H1 (cell line): ENCODE data around the gene IL32. TPM values are rescaled to one million over a fixed set of nuclear protein-coding genes. Genes with fewer than 3 reads are reported as not detected.

Experiments used
- CTCF ChIA-PET: fragments of 300-600 bp; sonication (Branson Sonifier 250); formaldehyde crosslinking; loops from one replicate; lab custom pipeline; 2021; ENCODE audit not compliant: partially characterized antibody; lab: Charles Lee
- POLR2A ChIA-PET: fragments of 300-600 bp; sonication (Branson Sonifier 250); formaldehyde crosslinking; loops from one replicate; lab custom pipeline; 2021; ENCODE audit warnings: inconsistent platforms; ENCODE audit not compliant: partially characterized antibody; lab: Charles Lee
- DNase-seq, 2 experiments: peaks; one replicate each; pipeline versions ENCODE4 v3.0.0 to v3.0.0-alpha.2; 2010 to 2022; ENCODE audit warnings: low spot score in 2 of 2, low read depth in 1 of 2, mixed read lengths in 1 of 2
- FAIRE-seq: peaks from 2 replicates; lab custom pipeline; 2011; peaks lifted over from hg19 to GRCh38; lab: Jason Lieb, UNC
- H2AFZ ChIP-seq: 2 replicates; pipeline ENCODE4 v1.8.1; 2012; ENCODE audit warnings: low read length, inconsistent platforms
- H2AK5ac ChIP-seq: 2 replicates; pipeline ENCODE4 v1.6.1; 2013; ENCODE audit warnings: low read depth, low read length
- H2BK120ac ChIP-seq: replicated peaks from 2 replicates; pipeline ENCODE3; 2013; ENCODE audit warnings: low read depth, low read length, inconsistent platforms
- H2BK12ac ChIP-seq: 2 replicates; pipeline ENCODE4 v1.6.1; 2013; ENCODE audit warnings: low read depth, low read length
- H2BK15ac ChIP-seq: 2 replicates; pipeline ENCODE4 v1.6.1; 2013; ENCODE audit warnings: low read length
- H2BK20ac ChIP-seq: 2 replicates; pipeline ENCODE4 v1.6.1; 2013; ENCODE audit warnings: low read length
- H2BK5ac ChIP-seq: 2 replicates; pipeline ENCODE4 v1.6.1; 2013; ENCODE audit warnings: low read depth, low read length
- H3K14ac ChIP-seq: 2 replicates; pipeline ENCODE4 v1.6.1; 2013; ENCODE audit warnings: inconsistent platforms; ENCODE audit not compliant: insufficient read length
- H3K18ac ChIP-seq: 2 replicates; pipeline ENCODE4 v1.6.1; 2013; ENCODE audit warnings: low read length; ENCODE audit errors: extremely low read depth
- H3K23ac ChIP-seq: 2 replicates; pipeline ENCODE4 v1.6.1; 2013; ENCODE audit warnings: inconsistent platforms; ENCODE audit not compliant: insufficient read length
- H3K23me2 ChIP-seq: 2 replicates; pipeline ENCODE4 v1.6.1; 2013; ENCODE audit warnings: low read depth, low read length
- H3K27ac ChIP-seq: 2 replicates; pipeline ENCODE4 v1.6.1; 2011; ENCODE audit warnings: low read depth, low read length, inconsistent platforms
- H3K27me3 ChIP-seq, 4 experiments: replicated peaks in 1 of 4; 1 replicate in 1 of 4; 2 replicates in 3 of 4; pipeline versions ENCODE4 v1.6.1 to v1.8.1; 2011 to 2013; ENCODE audit warnings: low read length in 3 of 4, mild to moderate bottlenecking in 3 of 4, inconsistent platforms in 2 of 4, mixed read lengths in 2 of 4, moderate library complexity in 1 of 4; ENCODE audit not compliant: control insufficient read depth in 3 of 4, insufficient read depth in 3 of 4; ENCODE audit errors: extremely low read depth in 1 of 4
- H3K36me3 ChIP-seq, 4 experiments: 2 replicates each; pipeline versions ENCODE4 v1.6.1 to v1.8.1; 2011 to 2013; ENCODE audit warnings: mild to moderate bottlenecking in 4 of 4, low read length in 3 of 4, moderate library complexity in 2 of 4, control low read depth in 1 of 4, inconsistent platforms in 1 of 4; ENCODE audit not compliant: insufficient read depth in 4 of 4, control insufficient read depth in 2 of 4
- H3K4ac ChIP-seq: replicated peaks from 2 replicates; pipeline ENCODE3; 2013; ENCODE audit warnings: low read length, low read depth, mixed read lengths, inconsistent platforms; ENCODE audit not compliant: insufficient read length
- H3K4me1 ChIP-seq, 4 experiments: replicated peaks in 1 of 4; 1 replicate in 1 of 4; 2 replicates in 3 of 4; pipeline versions ENCODE4 v1.6.1 to v1.8.1; 2011 to 2013; ENCODE audit warnings: low read length in 3 of 4, inconsistent platforms in 2 of 4, mixed read lengths in 1 of 4; ENCODE audit not compliant: insufficient read depth in 4 of 4, control insufficient read depth in 3 of 4
- H3K4me2 ChIP-seq, 2 experiments: 2 replicates each; pipeline versions ENCODE4 v1.6.1 to v1.8.1; 2011 to 2013; ENCODE audit warnings: low read depth in 2 of 2, low read length in 2 of 2, control low read depth in 1 of 2, inconsistent platforms in 1 of 2, mild to moderate bottlenecking in 1 of 2; ENCODE audit not compliant: insufficient read depth in 1 of 2
- H3K4me3 ChIP-seq, 4 experiments: fragments of 200-600, 300-600 bp in 1 of 4; sonication (generic), shearing (Covaris generic), sonication (Bioruptor Twin) in 1 of 4; 2 replicates each; pipeline versions ENCODE4 v1.5.1 to v1.8.1; 2011 to 2016; ENCODE audit warnings: low read length in 4 of 4, low read depth in 3 of 4, control low read depth in 2 of 4, inconsistent platforms in 2 of 4, mild to moderate bottlenecking in 2 of 4, mixed read lengths in 1 of 4, moderate library complexity in 1 of 4; ENCODE audit not compliant: insufficient read depth in 2 of 4; ENCODE audit errors: extremely low read depth in 1 of 4
- H3K56ac ChIP-seq: replicated peaks from 2 replicates; pipeline ENCODE3; 2013; ENCODE audit warnings: low read depth, mild to moderate bottlenecking, mixed read lengths, low read length, inconsistent platforms; ENCODE audit not compliant: insufficient read length
- H3K79me1 ChIP-seq: 2 replicates; pipeline ENCODE4 v1.6.1; 2013; ENCODE audit warnings: low read depth, low read length, control low read depth
- H3K79me2 ChIP-seq, 2 experiments: 2 replicates each; pipeline versions ENCODE4 v1.6.1 to v1.8.1; 2012 to 2013; ENCODE audit warnings: low read length in 2 of 2, mild to moderate bottlenecking in 2 of 2, inconsistent platforms in 1 of 2; ENCODE audit not compliant: insufficient read depth in 2 of 2, control insufficient read depth in 1 of 2
- H3K9ac ChIP-seq, 4 experiments: replicated peaks in 1 of 4; 1 replicate in 1 of 4; 2 replicates in 3 of 4; pipeline versions ENCODE4 v1.6.1 to v1.8.1; 2011 to 2013; ENCODE audit warnings: low read depth in 3 of 4, low read length in 3 of 4, control low read depth in 2 of 4, mild to moderate bottlenecking in 2 of 4, moderate library complexity in 2 of 4, inconsistent platforms in 1 of 4; ENCODE audit errors: extremely low read depth in 1 of 4
- H3K9me3 ChIP-seq, 2 experiments: 2 replicates each; pipeline versions ENCODE4 v1.6.1 to v1.8.1; 2012 to 2013; ENCODE audit warnings: mild to moderate bottlenecking in 2 of 2, moderate library complexity in 2 of 2, control low read depth in 1 of 2, inconsistent platforms in 1 of 2, low read depth in 1 of 2, low read length in 1 of 2, mixed read lengths in 1 of 2; ENCODE audit not compliant: insufficient read depth in 2 of 2
- H4K20me1 ChIP-seq, 2 experiments: replicated peaks in 1 of 2; 2 replicates each; pipeline versions ENCODE3 to v1.8.1; 2011 to 2013; ENCODE audit warnings: inconsistent platforms in 2 of 2, low read length in 2 of 2, mild to moderate bottlenecking in 1 of 2; ENCODE audit not compliant: insufficient read depth in 2 of 2, control insufficient read depth in 1 of 2
- H4K5ac ChIP-seq: 2 replicates; pipeline ENCODE4 v1.6.1; 2013; ENCODE audit warnings: low read length, low read depth, mixed read lengths, inconsistent platforms; ENCODE audit not compliant: insufficient read length
- H4K8ac ChIP-seq: 2 replicates; pipeline ENCODE4 v1.8.0; 2013; ENCODE audit warnings: mild to moderate bottlenecking, moderate library complexity, low read length, inconsistent platforms; ENCODE audit not compliant: insufficient read depth; ENCODE audit errors: extremely low read depth
- H4K91ac ChIP-seq: replicated peaks from 2 replicates; pipeline ENCODE3; 2013; ENCODE audit warnings: low read length, mixed read lengths, inconsistent platforms; ENCODE audit not compliant: insufficient read length
- SP4 ChIP-seq: IDR thresholded peaks from 2 replicates; pipeline ENCODE4 v1.6.1; 2012; ENCODE audit warnings: low read length, inconsistent platforms
- WGBS, 2 experiments: shearing (Covaris generic) in 1 of 2; methylation state at CpG; one replicate each; pipeline versions ENCODE4 v1.1.6 to v1.1.7; 2013 to 2015; ENCODE audit warnings: low lambda C conversion rate in 2 of 2, mixed read lengths in 2 of 2, inconsistent platforms in 1 of 2, low coverage in 1 of 2, missing lambda C conversion rate in 1 of 2; ENCODE audit not compliant: insufficient replicate concordance in 2 of 2, insufficient coverage in 1 of 2, insufficient read length in 1 of 2; ENCODE audit errors: extremely low coverage in 1 of 2, missing lambda C conversion rate in 1 of 2; 5-methylcytosine and 5-hydroxymethylcytosine counted together
- polyA plus RNA-seq, 7 experiments: library from polyadenylated mRNA; depleted of rRNA in 3 of 7; stranded (reverse) in 5 of 7; unstranded in 2 of 7; fragments of >200 nt in 5 of 7; fragments of 200-250 nt in 2 of 7; gene quantifications; 1 replicate in 5 of 7; 2 replicates in 1 of 7; 4 replicates in 1 of 7; pipeline versions ENCODE4 v1.2.1 to v1.2.3, GENCODE V29; 2011 to 2013; ENCODE audit warnings: missing spikeins in 2 of 7, mixed read lengths in 2 of 7
- total RNA-seq: library from RNA; stranded (reverse); fragmentation: NEBNext Ultra II Directional; extraction: Animal tissue kit (Norgen Biotek cat#: 25700); gene quantifications from 2 replicates; pipeline ENCODE4 v1.2.1, GENCODE V29; 2021
- TF ChIP-seq, protein P1 (sequence below): IDR thresholded peaks from 2 replicates; pipeline ENCODE4 v1.6.1; 2012; ENCODE audit warnings: inconsistent platforms

Gene IL32
- total and polyA plus RNA-seq, 2 of the 8 experiments (the other 6 are each of a cell fraction or from before 2014, with no cell fraction given), result 2.7 to 5.0 TPM

DNA sequence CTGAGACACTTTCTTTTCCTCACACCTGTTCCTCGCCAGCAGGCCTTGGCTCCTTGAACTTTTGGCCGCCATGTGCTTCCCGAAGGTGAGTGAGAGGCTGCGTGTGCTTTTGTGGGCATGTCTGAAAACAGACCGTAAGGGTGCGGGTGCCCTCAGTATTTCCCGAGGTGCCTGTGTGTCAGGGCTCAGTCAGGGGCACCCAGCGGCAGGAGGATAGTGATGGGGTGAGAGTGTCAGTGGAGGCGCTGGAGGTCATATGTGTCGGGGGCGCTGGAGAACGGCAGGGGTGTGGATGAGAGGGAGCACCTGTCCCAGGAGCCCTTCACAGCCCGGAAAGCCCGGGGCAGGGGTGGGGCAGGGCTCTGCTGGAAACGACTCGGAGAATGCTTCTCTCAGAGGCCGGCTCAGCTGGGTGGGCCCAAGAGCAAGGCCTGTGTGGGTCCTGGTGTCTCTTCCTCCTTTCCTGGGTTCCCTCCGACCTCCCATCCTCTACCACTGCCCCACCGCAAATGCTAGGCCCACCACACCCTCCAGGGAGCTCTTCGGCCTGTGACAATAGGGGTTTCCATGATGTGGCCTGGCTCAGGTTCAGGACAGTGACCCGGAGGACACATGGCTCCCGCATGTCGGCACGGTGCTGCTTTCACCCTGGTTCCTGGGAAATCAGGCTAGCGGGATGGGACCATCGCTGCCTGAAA lies 451 bp downstream of the IL32 start:
- 0 out of 2 replicates have a peak overlapping the region, but pooled peaks have one; percentile 32 for H2BK20ac ChIP-seq
- H4K20me1 ChIP-seq, result no peaks in the 10 kb centered on the region
- peak overlapping the region; percentile 94; the same call in 1 of the 2 replicates for H2BK12ac ChIP-seq
- DNase-seq (no peak), FAIRE-seq (no peak)
- no peak overlapping the region for H3K18ac ChIP-seq
- no peak overlapping the region for H4K91ac ChIP-seq
- H3K4me3 ChIP-seq, result no peak overlapping the region
- H3K4me2 ChIP-seq, result no peak overlapping the region
- no peaks in the 10 kb centered on the region for H3K27me3 ChIP-seq
- 0 out of 2 replicates have a peak overlapping the region, but pooled peaks have one; percentile 67 for H2BK15ac ChIP-seq
- no peak overlapping the region for H3K56ac ChIP-seq
- no peaks in the 10 kb centered on the region for H3K36me3 ChIP-seq
- no peak overlapping the region for H4K8ac ChIP-seq
- peak overlapping the region; percentile 23; the same call in 1 of the 2 replicates for H3K27ac ChIP-seq
- H3K79me2 ChIP-seq, result no peaks in the 10 kb centered on the region
- no peak overlapping the region for H4K5ac ChIP-seq
- H3K79me1 ChIP-seq, result no peaks in the 10 kb centered on the region
- H3K4ac ChIP-seq, result no peak overlapping the region
- 92% methylated on average over 22 of the region's 26 CpGs; no CpG with 5 or more reads in 1 of the 2 experiments for WGBS, 2 experiments
- H3K23ac ChIP-seq, result no peak overlapping the region
- ChIA-PET POLR2A (interaction anchor here (1.1 to 12.7 kb wide), 9 partner anchors 9 to 81 kb away, joined by 3 to 140 read pairs (median 4); partner anchors contain the start of genes CLDN9, ZNF205 and ZSCAN10), CTCF (interaction anchor here (1.0 to 2.8 kb wide), 9 partner anchors 10 to 64 kb away, joined by 3 to 14 read pairs (median 5); no protein-coding TSS in a partner anchor)
- H3K9me3 ChIP-seq, result no peaks in the 10 kb centered on the region
- H2BK120ac ChIP-seq, result no peak overlapping the region
- no peak overlapping the region for H3K14ac ChIP-seq
- H2AFZ ChIP-seq, result no peak overlapping the region
- no peak overlapping the region for H2AK5ac ChIP-seq
- H3K23me2 ChIP-seq, result no peaks in the 10 kb centered on the region
- peak overlapping the region; percentile 44; the same call in 1 of the 2 replicates for H2BK5ac ChIP-seq
- peaks cover 0 to 4% (median 1%) of the 10 kb centered on the region in 4 experiments; a peak in 2 of 7 replicates for H3K4me1 ChIP-seq
- no peak overlapping the region for H3K9ac ChIP-seq
- TF ChIP-seq, protein P1, sequence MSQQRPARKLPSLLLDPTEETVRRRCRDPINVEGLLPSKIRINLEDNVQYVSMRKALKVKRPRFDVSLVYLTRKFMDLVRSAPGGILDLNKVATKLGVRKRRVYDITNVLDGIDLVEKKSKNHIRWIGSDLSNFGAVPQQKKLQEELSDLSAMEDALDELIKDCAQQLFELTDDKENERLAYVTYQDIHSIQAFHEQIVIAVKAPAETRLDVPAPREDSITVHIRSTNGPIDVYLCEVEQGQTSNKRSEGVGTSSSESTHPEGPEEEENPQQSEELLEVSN, result peak; percentile 68
- no peak for TF ChIP-seq SP4
